HEK293T (cell line): Measurements from ENCODE around the gene TBKBP1.

Experiments
- CTBP1 ChIP-seq: fragments of 450-650 bp; IDR thresholded peaks from 2 replicates; pipeline ENCODE4 v1.6.1; 2016; ENCODE audit warnings: borderline replicate concordance
- ELF4 ChIP-seq: fragments of 450-650 bp; IDR thresholded peaks from 2 replicates; pipeline ENCODE4 v1.6.1; 2017; ENCODE audit warnings: antibody characterized with exemption
- FOXK2 ChIP-seq: fragments of 450-650 bp; IDR thresholded peaks from 2 replicates; pipeline ENCODE4 v1.6.1; 2016; ENCODE audit warnings: mild to moderate bottlenecking
- FOXM1 ChIP-seq: fragments of 450-650 bp; IDR thresholded peaks from 2 replicates; pipeline ENCODE4 v1.6.1; 2017; ENCODE audit warnings: mild to moderate bottlenecking, borderline replicate concordance
- NFRKB ChIP-seq: fragments of 450-650 bp; IDR thresholded peaks from 2 replicates; pipeline ENCODE4 v1.6.1; 2016; ENCODE audit warnings: mild to moderate bottlenecking, moderate library complexity
- SP1 ChIP-seq: fragments of 450-650 bp; IDR thresholded peaks from 2 replicates; pipeline ENCODE4 v1.6.1; 2017
- SUZ12 ChIP-seq: fragments of 450-650 bp; IDR thresholded peaks from 2 replicates; pipeline ENCODE4 v1.6.1; 2016; ENCODE audit warnings: mild to moderate bottlenecking
- TARDBP ChIP-seq: fragments of 450-650 bp; IDR thresholded peaks from 2 replicates; pipeline ENCODE4 v1.6.1; 2016
- ZNF384 ChIP-seq: fragments of 450-650 bp; IDR thresholded peaks from 2 replicates; pipeline ENCODE4 v1.6.1; 2016

DNA sequence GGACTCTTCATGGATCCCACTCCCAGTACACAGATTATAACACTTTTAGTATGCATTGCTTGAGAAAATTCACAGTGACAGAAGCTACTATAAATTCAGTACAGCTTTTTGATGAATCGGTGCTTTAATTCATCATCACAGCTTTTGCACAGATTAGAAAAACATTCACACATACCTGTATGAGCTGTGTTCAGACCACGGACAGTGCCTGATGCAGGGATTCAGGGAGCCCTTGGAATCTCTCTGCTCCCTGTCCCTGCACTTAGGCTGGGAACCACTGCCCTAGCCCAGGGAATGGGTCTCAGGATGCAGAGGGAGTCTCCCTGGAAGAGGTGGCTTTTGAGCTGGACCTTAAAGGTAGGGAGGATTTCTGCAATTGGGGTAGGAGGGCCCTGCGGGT lies 13.9 kb downstream of the TBKBP1 start:
- TF ChIP-seq ELF4 (no peak), SP1 (no peak), CTBP1 (no peak), ZNF384 (no peak), NFRKB (no peak), SUZ12 (no peak), TARDBP (no peak), FOXM1 (no peak), FOXK2 (no peak)
